GM19043 (cell line): ENCODE data around the gene ARHGAP18.

ENCODE experiments used
- ATAC-seq: cut with Tn5 transposase; IDR thresholded peaks from one replicate; pipeline ENCODE4 v1.9.1; 2021; ENCODE audit warnings: low read depth; ENCODE audit not compliant: unreplicated experiment

ARHGAP18 gene

DNA sequence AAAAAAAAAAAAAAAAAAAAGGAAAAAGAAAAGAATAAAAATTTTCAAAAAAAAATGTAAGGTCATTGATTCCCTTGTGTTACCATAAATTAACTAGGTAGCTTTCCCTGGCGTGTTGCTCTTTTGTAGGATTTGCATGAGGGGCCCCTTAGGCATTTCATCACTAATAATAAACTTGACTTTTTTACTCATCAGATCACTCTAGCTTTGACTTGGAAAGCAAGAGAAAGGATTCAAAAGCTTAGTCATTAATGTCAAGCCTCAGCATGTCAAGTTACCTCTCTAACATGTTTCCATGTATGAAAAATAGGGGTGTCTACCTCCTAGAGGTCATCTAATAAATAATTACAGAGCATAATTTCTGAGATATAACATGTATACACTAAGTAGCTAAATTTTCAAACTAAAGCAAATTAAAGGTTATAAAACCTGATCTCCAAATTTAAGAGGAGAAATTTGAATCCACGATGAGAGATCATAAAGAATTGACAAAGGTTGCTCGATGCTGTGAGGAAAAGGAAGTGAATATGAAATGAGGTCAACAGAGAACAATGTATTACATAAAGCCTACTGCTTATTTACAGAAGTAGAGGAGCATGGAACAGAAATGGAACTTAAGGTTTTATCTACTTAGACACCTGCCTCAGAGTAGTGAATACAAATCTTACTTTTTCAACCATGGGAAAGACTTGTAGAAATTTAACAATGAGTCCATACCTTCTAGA lies 86.8 kb downstream of the ARHGAP18 start:
- peak; percentile 66 for ATAC-seq

DNA sequence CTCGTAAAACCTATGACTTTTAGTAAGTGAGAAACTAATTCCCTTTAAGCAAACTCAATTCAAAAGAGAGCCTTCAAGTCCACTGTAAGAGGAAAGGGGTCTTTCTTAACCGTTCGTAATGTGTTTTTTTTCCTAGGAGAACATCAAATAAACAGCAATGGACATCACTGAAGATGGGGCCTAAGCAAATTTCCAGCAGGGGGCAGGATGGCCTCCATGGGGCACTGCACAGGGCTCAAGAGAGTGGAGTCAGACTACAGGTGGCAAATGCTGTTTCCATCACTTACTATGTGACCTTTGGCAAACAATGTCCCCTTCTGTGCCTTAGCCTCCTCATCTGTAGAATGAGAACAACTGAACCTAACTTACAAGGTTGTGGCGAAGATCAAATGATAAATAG lies 88.7 kb downstream of the ARHGAP18 start:
- no peak for ATAC-seq

DNA sequence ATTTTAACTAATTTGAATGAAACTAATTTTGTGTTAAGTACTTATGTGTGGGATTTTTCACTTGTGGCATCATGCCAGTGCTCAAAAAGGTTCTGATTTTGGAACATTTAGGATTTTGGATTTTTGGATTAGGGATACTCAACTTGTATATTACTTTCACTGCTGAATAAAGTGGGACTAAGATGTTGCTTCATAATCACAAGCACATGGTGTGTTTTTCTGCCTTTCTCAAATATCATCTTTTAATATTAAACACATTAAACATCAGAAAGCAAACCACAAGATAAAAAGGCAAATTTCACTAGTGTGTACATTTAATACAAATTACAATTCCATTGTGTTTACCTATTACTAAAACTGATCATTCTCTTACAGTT lies 89.8 kb downstream of the ARHGAP18 start:
- ATAC-seq: no peak

DNA sequence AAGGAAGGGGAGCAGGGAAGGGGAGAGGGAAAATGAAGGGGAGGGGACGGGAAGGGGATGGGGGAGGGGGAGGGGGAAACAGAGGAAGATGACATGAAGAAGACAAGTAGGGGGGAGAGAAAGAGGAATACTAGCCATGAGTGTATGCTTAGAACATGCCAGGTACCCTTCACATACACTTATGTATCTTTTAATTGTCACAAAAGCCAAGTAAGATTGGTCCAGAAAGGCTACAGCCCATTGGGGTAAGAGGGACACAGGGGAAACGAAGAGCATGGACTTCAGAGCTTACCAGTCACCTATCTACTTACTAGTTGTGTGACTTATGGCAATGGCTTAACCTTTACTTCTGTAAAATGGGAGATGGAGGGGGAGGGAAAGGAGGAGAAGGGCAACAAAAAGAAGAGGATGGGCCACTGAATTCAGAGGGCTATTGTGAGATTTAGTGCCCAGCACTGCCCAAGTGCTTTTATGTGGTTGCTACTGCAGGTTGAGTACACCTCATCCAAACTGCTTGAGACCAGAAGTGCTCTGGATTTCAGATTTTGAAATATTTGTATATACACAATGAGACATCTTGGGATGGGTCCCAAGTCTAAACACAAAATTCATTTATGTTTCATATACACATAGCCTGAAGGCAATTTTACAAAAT lies 90.3 kb downstream of the ARHGAP18 start:
- ATAC-seq: no peak

DNA sequence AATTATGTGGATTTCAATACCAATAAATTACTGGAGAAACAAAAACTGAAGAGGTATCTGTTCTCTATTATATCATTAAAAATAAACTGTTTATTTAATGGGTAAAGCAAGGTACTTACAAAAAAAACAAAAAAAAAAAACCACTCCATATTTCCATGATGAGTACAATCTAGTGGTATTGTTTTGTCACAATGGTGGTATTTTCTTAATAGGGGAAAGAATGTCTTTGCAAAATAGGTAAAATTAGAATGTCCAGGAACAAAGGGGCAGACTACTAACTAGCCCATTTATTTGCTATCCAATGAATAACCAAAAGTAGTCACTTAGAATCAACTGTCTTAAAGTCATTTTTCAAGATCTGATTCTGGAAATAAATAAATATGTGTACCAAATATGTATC lies 92.0 kb downstream of the ARHGAP18 start:
- no peak for ATAC-seq

DNA sequence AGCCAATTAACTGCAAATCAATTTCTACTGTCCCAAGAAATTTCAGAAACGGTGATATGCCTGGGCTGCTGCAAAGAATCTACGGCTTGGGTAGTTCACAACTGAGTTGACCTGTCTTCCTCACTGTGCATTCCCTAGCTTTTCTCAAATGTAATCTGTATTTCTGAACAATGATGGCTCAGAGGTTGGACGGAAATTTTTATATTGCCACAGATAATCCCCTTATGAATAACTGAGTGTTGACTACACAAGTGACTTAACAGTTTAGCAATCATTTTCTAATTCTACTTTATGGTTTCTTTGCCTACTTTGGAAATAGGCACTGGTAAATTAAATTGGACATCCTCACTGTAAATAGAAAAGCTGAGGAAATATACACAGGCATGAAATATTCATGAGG lies 94.5 kb downstream of the ARHGAP18 start:
- ATAC-seq: no peak

DNA sequence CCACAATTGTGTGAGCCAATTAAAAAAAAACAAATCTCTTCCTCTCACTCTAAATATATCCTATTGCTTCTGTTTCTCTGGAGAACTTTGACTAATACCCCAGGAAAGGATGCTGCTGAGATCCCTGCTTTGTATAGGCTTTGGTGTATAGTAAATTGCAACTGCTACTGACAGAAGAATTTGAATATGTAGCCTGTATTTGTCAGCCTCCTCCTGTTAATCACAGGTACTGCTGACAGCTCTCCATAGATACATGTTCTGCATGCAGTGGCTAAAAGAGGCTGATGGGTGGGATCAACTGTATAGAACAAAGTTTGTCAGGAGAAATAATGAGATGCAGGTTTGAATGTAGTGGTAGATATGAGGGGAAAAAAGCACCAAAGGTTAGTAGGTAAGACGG lies 95.0 kb downstream of the ARHGAP18 start:
- no peak for ATAC-seq

DNA sequence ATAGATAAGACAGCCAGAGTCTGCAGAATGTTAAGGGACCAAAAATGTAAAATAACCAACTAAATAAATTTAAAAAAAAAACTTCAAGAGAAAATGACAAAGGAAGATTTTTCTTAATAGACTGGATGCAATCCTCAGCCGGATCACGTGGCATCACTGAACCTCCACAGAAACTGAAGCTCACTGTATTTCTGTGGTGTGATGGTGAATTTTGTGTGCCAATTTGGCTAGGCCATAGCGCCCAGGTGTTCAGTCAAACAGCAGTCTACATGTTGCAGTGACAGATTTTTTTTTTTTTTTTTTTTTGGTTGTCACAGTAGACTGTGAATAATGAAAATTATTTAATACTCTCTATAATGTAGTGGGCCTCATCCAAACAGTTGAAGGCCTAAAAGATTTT lies 95.5 kb downstream of the ARHGAP18 start:
- ATAC-seq: no peak

DNA sequence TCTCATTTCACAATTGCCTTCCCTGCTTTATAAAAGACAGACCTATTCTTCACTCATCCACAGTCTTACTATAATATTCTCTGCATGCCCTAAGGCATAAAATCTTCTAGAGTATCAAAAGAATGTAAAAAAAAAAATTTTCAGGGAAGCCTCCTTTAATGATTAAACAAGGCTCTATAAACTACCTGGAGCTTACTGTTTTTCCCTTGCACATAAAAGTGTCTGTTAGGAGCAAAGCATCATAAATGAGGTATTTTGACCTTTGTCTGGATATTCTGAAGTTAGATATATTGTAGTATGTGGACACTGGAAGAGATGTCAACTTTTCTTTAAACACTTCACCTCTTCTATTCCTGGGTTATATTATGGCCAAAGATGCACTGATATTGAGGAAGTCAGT lies 97.5 kb downstream of the ARHGAP18 start:
- no peak for ATAC-seq

DNA sequence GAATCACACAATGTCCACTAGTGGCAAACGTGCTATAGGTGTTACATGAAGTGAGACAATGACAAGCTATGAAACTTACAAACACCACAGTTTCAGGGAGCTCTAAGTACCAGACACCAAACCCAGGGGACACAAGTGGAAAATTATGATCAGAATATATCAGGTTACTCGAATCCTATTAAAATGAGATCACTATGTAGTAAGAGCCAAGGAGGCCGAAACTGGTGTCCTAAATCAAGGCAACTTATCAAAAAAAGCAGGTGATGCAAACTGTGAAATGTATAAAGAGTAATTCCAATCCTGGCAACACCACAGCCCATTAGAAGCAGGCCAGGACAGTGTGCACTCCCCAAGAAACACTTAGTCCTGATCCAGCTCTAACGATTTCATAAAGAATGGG lies 100.3 kb downstream of the ARHGAP18 start:
- ATAC-seq: no peak

DNA sequence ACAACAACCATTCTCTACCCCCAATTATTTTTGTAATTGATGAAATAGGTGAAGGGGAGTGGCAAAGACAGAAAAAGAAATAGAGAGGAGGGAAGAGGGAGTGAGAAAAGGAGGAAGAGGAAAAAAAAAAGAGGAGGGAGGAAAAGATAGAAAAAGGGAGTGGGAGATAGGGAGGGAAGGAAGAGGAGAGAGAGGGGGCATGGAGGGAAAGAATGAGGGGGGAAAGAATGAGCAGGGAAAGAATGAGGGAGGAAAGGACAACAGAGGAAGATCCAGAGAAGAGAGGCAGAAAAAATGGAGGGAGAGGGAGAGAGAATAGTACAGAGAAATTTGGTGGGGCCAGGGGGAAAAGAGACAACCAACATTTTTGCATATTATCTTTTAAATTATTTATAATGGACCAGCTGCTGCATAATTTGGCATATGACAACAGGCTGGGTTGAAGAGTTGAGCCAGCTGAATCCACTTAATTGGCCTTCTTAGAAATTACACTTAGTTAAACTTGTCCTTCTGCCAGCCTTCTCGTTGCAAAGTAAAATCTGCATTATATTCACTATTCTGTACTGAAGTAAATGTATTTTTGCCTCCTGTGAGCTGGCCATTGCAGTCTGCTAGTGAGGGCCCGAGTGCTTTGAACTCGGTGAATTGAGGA lies 101.0 kb downstream of the ARHGAP18 start:
- no peak for ATAC-seq

DNA sequence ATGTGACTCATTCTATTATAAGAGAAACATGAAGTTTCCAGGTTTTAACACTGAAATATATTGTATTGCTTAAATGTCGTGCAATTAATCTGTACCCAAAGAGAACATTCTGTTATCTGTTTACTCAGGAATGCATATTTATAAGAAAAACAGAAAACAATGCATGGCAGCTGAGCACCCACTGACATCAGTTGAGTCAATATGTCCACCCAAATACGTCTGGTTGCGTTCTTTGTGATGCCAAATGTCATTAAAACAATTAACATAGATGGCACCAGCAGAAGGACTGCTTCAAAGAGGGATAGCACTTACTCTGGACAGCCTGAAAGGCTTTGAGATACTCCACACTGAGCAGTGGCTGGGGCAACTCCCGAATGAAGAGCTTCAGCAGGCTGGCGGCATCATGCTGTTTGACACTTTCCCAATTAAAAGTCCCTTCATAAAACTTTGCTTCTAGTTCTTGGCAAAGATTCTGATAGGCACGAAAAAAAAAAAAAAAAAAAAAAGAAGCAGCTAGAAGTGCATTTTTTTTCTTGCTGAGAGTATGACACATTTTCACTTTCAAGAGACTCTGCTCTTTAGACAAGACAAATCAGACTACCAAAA lies 102.3 kb downstream of the ARHGAP18 start:
- no peak for ATAC-seq

DNA sequence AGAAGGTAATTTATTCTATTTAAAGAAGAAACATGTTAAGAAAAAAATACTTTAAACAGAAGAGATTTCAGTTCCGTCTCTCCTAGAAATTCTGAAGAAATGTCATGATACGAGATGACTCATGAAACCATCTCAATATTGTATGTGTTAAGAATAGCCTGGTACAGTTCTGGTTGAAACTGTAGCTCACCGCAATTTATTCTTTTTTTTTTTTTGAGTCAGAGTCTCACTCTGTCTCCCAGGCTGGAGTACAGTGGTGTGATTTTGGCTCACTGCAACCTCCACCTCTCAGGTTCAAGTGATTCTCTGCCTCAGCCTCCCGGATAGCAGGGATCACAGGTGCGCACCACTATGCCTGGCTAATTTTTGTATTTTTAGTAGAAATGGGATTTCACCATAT lies 103.3 kb downstream of the ARHGAP18 start:
- ATAC-seq: no peak

DNA sequence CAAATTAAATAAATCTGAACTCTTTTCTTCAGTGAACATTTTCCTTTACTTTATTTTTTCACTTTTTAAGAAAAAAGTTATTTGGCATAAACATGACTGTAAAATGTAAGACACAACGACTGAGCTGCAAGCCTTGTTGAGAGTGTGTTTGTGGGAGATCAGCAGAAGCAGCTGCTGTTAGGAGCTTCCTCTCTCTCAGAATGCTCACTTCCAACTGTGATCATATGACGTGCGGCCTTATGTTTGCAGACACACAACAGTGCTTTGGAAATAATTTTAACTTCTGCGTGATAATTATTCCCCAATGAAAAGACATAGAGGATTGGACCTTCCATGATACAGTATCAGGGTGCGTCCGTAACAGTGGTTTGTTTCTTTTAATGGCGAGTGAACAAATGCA lies 104.0 kb downstream of the ARHGAP18 start:
- ATAC-seq: no peak

DNA sequence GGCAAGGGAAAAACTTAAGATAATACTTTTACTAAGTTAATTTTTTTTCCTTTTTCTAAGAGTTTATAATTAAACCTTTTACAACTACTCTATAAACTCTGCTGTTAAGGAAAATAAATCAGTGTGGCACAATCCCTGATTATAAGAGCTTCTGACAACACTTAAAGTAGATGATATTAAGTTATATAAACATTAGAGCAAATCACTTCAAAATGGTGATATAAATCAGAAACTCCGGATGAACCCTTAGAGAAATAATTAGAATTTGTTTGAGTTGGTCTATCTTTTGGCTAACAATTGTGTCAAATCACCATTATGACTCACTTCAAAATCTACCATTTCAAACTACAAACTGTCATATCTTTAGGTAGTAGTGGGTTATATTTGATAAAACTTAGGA lies 104.9 kb downstream of the ARHGAP18 start:
- no peak for ATAC-seq

DNA sequence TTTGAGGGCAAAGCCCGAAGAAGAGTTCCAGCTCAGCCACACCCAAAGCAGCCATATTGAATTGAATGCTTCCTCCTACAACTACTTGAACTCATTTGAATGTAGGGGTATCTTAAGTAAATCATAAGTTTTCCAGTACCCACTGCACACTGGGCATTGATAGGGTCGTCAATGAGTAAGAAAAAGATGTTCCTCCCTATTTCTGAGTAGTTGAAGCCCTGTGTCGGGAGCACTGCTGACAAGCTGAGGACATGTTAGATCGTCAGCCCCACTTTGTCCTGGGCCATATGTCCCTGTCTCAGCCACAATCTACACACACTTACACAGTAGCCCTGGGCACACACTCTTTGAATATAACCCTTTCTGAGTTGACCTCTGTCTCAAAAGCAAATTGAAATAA lies 105.7 kb downstream of the ARHGAP18 start:
- no peak for ATAC-seq

DNA sequence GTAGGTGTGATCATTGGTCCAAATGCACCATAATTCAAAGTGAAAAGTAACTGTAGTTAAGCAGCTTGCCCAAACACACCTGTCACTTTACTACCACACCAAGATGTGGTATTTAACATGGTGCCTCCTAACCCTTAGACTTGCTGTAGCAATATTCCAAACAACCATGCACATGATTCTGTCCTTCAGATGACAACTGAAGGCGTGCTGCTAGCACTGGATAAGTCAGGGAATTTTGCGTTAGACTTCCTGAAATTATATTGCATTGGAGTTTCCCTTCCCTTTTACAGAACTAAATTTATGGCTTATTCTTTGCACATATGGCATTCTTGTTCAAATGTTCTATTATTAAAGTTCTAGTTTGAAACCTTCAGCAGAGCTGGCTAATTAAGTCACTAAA lies 106.2 kb downstream of the ARHGAP18 start:
- ATAC-seq: no peak

DNA sequence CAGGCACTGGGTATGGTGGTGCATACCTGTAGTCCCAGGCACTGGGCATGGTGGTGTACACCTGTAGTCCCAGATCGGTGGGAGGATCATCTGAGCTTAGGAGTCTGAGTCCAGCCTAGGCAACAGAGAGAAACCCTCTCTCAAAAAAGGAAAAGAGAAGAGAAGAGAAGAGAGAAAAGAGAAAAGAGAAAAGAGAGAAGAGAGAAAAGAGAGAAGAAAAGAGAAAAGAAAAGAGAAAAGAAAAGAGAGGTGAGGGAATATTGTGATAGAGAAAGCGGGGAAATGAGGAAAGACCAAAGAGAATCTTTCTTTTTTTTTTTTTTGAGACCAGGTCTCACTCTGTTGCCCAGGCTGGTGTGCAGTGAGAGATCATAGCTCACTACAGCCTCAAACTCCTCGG lies 108.7 kb downstream of the ARHGAP18 start:
- no peak for ATAC-seq

DNA sequence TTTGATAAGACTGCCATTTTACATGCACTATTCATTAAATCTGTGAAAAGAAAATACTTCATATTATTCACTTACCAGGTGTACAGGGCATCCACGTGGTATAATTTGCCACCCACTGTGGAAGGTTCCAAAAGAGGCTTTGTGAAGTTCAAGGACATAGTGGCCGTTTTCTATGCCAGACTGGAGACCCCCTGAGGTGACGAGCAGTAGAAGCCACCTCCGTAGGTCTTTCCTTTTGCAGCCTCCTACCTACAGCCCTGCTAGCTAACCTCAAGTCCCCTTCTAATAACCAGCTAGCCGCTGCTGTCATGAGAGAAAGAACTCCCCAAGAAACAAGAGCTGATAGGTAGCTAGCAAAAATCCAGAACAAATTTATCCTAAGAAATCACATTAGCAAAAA lies 110.5 kb downstream of the ARHGAP18 start:
- ATAC-seq: no peak

DNA sequence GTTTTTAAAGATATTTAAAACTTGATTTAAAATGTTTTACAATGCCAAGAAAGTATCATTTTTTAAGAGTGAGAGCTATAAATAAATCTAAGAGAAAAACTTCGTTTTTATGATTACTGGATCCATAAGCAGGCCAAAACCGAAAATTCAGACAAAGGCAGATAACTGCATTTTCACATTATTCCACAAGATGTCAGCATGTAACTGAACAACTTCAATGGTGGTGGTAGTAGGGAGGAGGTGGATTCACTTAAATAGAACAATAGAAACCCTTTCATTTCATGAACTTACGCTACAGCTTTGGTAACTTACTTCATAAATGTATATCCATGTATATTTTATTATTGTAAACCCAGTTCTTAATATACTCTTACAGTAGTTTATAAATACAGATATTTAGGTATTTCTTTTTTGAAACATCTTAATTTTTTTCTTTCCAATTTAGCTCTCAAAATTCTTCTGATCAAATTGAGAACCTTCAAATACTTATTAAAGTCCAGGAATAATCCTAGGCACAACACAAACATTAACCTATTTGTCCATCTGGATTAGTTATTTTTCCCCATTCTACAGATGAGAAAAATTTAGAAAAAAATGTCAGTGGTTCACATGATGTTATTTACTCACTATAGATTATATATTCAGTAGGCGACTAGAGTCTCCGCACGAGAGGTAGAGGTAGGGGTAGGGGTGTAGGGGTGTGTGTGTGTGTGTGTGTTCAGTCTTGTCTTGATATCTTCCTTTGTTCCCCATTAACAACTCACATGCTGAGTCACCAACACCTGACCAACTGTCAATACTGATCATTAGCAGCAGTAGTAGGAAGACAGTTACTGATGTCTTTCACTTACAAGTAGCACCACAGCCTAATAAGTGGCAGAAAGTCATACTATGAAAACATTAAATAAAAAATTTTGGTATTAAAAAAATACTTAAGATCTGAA lies 111.5 kb downstream of the ARHGAP18 start:
- ATAC-seq: peak; percentile 43
